CD8-positive, alpha-beta memory T cell (primary cell): ENCODE measurements around the gene GBGT1. TPM values are rescaled to one million over a fixed set of nuclear protein-coding genes. Genes with fewer than 3 reads are reported as not detected.

Source experiments
- polyA plus RNA-seq: library from polyadenylated mRNA; unstranded; fragments of 300-500 nt; fragmentation: Illumina TruSeq; gene quantifications from one replicate; pipeline ENCODE4 v1.2.3, GENCODE V29; 2021
- total RNA-seq, 2 experiments: library from RNA; stranded (reverse); gene quantifications; one replicate each; pipeline ENCODE4 v1.2.3, GENCODE V29; 2021

The GBGT1 gene
- total and polyA plus RNA-seq, 3 experiments from 2014 or later = 1.8 to 2.6 TPM; not detected in 1

Other genes with a start within 250 kb of the GBGT1 start
- gene TSC1, start 219.3 kb downstream of the GBGT1 start, total RNA-seq = 10 to 100 TPM; 33.9 to 37.1 TPM
- 12.6 TPM for gene TSC1, start 219.3 kb downstream of the GBGT1 start, polyA plus RNA-seq
- gene GFI1B, start 185.2 kb downstream of the GBGT1 start, total RNA-seq = not detected
- not detected for gene GFI1B, start 185.2 kb downstream of the GBGT1 start, polyA plus RNA-seq
- gene GTF3C5, start 132.9 kb downstream of the GBGT1 start, total RNA-seq = 10 to 100 TPM; 87.8 to 91.8 TPM
- gene GTF3C5, start 132.9 kb downstream of the GBGT1 start, polyA plus RNA-seq = 38.5 TPM
- gene CEL, start 101.9 kb downstream of the GBGT1 start, total RNA-seq = 1 to 10 TPM; 1.1 to 1.2 TPM
- gene CEL, start 101.9 kb downstream of the GBGT1 start, polyA plus RNA-seq = not detected
- gene RALGDS, start 42.7 kb downstream of the GBGT1 start, total RNA-seq = 10 to 100 TPM; 59.1 to 67.8 TPM
- gene RALGDS, start 42.7 kb downstream of the GBGT1 start, polyA plus RNA-seq = 78.0 TPM
- gene OBP2B, start 45.3 kb upstream of the GBGT1 start, total RNA-seq = not detected
- gene OBP2B, start 45.3 kb upstream of the GBGT1 start, polyA plus RNA-seq = not detected
- gene ABO, start 111.3 kb upstream of the GBGT1 start, total RNA-seq = not detected
- not detected for gene ABO, start 111.3 kb upstream of the GBGT1 start, polyA plus RNA-seq
- 10 to 100 TPM; 30.9 to 32.0 TPM for gene SURF6, start 172.3 kb upstream of the GBGT1 start, total RNA-seq
- gene SURF6, start 172.3 kb upstream of the GBGT1 start, polyA plus RNA-seq = 15.1 TPM
- gene MED22, start 184.2 kb upstream of the GBGT1 start, total RNA-seq = 10 to 100 TPM; 43.3 to 46.3 TPM
- 19.0 TPM for gene MED22, start 184.2 kb upstream of the GBGT1 start, polyA plus RNA-seq
- gene RPL7A, start 184.3 kb upstream of the GBGT1 start, total RNA-seq = 1,000 to 10,000 TPM; 3,139 to 3,155 TPM
- gene RPL7A, start 184.3 kb upstream of the GBGT1 start, polyA plus RNA-seq = 1,038 TPM
- gene SURF1, start 192.6 kb upstream of the GBGT1 start, total RNA-seq = 10 to 100 TPM; 35.9 to 37.8 TPM
- gene SURF1, start 192.6 kb upstream of the GBGT1 start, polyA plus RNA-seq = 110 TPM
- 10 to 100 TPM; 34.9 to 35.2 TPM for gene SURF2, start 192.6 kb upstream of the GBGT1 start, total RNA-seq
- 46.6 TPM for gene SURF2, start 192.6 kb upstream of the GBGT1 start, polyA plus RNA-seq
- 100 to 1,000 TPM; 239 to 250 TPM for gene SURF4, start 212.1 kb upstream of the GBGT1 start, total RNA-seq
- gene SURF4, start 212.1 kb upstream of the GBGT1 start, polyA plus RNA-seq = 202 TPM
- gene STKLD1, start 212.5 kb upstream of the GBGT1 start, total RNA-seq = under 1 TPM; 0.24 to 0.91 TPM
- gene STKLD1, start 212.5 kb upstream of the GBGT1 start, polyA plus RNA-seq = 0.75 TPM